Skin of body (tissue), 2 donors: Measurements from ENCODE around the gene CYLD. TPM values are rescaled to one million over a fixed set of nuclear protein-coding genes. Genes with fewer than 3 reads are reported as not detected.

Source experiments
- DNase-seq: peaks from one replicate; lab custom pipeline; 2025; lab: John Stamatoyannopoulos, UW
- total RNA-seq: library from RNA; depleted of rRNA; stranded (reverse); fragments of >200 nt; gene quantifications from one replicate; pipeline ENCODE4 v1.2.3, GENCODE V29; 2014

Gene CYLD
- total RNA-seq = 42.5 TPM

- DNase-seq = peak; percentile 99
Observed at GRCh38 chr16:50741781-50742575, at the start of gene CYLD. CYLD (plus strand) TSS chr16:50742086; CDS start chr16:50749699, 7,613 bp downstream.

GRCh38 chr16:50692644-50692998 lies 49.3 kb upstream of the CYLD start:
- DNase-seq = no peak

DNA sequence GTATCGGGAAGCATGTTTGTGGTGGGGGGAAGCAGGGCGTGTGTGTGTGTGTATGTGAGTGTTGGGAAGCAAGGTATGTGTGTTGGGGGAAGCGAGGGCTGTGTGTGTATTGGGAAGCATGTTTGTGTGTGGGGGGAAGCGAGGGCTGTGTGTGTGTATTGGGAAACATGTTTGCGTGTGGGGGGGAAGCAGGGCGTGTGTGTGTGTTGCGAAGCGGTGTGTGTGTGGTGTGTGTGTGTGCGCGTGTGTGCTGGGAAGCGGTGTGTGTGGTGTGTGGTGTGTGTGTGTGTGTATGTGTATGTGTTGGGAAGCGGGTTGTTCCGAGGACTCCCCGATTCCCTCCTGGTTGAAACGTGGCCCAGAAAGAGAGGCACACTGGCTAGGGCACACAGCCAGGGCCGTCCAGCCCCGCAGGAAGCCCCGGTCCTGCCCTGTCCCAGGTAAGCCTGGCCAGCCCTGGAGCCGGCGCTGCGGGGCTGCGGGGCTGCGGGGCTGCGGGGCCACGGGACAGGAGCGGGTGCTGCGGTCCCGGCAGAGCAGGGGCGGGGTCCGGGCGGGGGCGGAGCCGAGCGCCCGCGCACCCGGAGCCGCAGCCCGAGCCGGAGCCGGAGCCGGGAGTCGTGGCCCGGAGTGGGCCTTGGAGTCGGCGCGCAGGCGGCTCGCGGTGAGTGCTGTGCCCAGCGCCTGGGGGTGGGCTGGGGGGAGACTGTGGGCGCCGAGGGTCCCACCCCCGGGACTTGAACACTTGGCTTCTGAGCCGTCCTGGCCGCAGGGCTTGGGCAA lies 48.7 kb upstream of the CYLD start, which contains the start of gene NOD2:
Gene NOD2, plus strand, starts transcription at position 608 of the 783 bp plus-strand sequence. CDS start 5,890 bp downstream, outside the sequence.
- DNase-seq = no peak

DNA sequence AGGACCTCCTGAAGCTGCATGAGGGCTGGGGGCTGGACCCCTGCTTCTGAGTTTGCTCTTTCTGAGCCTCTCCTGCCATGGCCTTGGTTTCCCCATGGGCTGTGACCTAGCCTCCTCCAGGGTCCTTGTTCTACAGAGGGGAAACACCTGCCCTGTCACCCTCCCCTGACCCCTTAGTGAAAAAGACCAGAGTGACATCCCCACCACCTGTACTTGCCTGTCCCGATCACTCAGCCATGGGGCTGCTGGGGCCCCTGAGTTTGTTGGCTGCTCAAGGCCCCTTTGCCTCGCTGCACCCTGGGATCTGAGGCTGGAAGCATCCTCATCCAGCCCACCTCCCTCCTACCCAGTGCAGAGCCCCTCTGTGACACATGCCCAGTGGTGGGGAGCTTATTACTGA lies 47.7 kb upstream of the CYLD start:
- no peak for DNase-seq

DNA sequence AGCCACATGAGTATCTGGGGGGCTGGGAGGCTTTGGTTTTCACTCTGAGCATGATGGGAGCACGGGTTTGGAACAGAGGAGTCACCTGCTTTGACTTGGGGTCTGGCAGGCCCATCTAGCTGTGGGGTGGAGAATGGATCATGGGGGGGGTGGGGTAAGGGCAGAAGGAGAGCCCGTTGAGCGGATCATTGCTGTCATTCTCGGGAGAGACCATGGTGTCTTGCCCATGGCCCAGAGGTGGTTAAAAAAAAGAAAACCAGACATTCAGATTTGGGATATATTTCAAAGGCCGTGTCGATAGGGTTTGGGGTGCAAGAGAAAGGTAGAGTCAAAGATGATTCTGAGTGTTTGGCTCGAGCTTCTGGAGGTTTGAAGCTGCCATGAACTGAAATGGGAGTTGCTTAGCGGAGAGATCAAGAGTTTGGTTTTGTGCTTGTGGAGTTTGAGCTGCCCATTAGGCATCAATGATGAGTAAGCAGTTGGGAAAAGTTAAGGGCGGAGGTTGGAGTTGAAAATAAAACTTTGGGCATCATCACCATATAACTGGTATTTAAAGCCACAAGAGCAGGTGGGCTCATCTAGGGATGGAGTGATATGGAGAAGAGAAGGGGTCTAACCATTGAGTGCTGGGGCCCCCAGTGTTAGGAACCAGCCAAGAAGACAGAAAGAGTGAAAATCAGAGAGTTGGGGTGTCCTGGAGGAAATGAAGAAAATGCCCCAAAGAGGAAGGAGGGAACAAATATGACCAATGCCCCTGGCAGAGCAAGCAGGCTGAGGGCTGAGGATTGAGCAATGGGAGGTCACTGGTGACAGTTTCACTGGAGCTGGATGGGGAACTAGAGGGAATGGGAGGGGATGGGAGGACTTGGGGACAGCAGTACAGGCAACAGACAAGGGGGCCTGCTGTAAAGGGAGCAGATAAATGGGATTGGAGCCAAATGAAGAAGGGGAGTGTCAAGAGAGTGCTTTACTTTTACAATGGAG lies 46.6 kb upstream of the CYLD start:
- DNase-seq = no peak

- DNase-seq = no peak
Observed at GRCh38 chr16:50696126-50696525, 45.8 kb upstream of the CYLD start.

DNA sequence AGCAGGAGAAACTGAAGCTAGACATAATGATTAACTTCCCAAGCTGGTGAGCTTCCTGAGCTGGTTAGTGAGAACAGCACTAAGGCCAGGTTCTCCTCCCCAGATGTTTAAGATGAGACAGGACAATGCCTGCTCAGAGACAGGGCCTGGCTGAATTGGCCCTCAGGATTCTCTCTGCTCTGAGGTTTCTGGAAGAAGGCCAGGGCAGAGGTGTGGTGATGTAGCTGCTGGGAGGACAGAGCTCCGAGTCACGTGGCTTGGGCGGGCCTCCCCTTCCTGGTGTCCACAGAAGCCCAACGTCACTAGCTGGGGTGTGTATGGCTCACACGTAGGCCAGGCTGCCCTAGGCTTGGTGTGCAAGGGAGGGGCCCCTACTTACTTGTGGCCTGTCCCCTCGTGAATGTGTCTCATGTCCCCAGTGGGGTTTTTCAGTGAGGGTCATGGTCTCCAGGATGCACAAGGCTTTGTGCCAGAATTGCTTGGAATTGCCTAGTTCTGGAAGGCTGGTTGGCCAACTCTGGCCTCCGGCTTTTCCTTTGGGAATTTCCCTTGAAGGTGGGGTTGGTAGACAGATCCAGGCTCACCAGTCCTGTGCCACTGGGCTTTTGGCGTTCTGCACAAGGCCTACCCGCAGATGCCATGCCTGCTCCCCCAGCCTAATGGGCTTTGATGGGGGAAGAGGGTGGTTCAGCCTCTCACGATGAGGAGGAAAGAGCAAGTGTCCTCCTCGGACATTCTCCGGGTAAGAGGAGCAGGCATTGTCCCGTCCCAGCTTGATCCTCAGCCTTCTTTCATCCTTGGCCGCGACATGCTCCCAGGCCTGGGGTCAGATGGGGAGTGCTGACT lies 45.1 kb upstream of the CYLD start:
- no peak for DNase-seq

DNA sequence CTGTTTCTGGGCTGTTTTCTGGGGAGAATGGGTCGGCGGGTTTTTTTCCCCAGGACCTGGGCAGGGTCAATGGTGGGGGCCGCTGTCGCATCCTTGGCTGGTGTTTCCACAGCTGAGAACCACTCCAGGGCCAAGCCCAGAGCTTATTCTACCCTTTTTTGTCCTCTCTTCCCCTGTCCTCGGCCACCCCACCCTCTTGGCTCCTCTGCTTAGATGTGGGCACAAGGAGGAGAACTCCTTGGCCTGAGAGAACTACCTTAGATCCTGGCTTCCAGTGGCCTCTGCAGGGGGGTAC lies 44.5 kb upstream of the CYLD start:
- DNase-seq = no peak

DNA sequence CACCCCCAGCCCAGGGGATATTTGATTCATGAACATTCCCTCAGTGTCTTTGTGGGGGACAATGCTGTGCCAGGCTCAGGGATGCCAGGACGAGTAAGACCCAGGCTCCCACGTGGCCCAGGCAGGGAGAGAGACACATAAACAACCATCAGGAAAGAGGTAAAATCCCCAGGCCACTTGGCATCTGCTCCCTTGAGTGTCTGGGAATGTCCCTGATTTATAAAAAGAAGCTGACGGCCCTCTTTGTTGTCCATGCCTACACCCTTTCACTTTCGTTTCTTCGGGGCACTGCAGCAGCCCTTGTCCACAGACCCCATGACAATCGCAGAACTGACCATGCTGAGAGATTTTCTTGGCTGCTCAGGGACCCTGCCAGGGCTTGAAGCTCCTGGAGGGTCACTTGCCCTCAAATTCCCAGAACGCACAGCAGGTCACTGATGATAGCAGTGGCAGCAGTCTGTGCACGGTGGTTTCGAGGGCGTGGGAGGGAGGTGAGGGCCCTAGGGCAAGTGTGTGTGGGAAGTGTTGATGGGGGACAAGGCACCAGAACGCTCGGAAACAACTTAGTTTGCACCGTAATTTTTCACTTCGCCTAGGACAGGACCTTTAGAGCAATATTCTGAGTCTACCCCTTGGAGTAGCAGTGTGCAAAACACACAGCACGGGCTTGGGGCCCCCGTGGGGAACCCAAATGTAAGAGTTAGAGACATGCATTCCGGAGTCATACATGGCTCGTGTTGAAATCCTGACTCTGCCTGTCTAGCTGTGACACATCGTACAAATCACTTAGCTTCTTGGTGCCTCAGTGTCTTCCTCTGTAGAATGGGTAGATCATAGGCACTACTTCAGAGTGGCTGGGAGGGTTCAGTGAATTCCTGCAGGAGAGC lies 43.8 kb upstream of the CYLD start:
- DNase-seq = no peak

GRCh38 chr16:50699326-50700159 lies 42.3 kb upstream of the CYLD start:
- DNase-seq = no peak

DNA sequence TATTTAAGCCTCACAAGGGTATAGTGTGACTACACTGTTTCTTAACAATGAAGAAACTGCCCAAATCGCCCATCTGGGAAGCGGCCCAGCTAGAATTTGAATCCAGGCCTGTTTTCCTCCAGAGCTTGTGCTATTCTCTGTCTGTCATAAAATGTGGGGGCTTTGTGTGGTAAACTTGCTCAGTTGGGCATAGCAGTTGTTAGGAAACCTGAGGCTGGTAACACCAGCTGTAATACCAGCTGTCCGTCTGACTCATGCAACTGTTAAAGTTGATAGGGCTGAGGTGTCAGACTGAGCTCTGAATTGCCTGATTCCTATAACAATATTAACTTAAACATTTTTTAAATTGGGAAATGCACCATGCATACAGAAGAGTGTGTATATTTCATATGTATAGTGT lies 39.2 kb upstream of the CYLD start:
- no peak for DNase-seq

DNA sequence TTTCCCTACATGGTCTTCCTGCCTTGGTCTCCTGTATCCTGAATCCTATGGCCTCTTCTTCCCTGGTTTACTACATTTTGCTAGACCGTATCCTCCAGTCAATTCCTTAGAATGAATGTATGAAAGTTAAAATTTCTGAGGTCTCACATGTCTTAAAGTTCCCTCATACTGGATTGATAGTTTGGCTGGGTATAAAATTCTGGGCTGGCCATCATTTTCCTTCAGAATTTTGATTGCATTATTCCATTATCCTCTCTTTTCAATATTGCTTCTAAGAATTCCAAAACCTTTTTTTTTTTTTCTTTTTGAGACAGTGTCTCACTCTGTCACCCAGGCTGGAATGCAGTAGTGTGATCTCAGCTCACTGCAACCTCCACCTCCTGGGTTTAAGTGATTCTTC lies 37.6 kb upstream of the CYLD start:
- DNase-seq = no peak

GRCh38 chr16:50705436-50706110 lies 36.3 kb upstream of the CYLD start:
- no peak for DNase-seq

DNA sequence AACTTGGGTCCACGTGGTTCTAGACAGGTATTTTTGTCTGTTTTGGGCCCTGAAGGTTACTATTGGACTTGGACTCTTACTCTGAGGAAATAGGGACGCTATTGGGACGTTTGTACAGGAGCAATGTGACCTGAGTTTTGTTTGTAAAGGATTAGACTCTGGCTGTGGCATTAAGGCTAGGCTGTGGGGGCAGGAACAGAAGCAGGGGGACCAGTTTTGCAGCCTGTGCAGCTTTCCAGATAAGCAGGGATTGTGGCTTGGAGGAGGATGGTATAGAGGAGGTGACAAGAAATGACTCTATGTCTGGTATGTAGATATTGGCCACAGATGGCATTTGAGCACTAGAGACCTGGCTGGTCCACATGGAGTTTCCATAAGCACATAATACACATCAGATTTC lies 35.6 kb upstream of the CYLD start:
- no peak for DNase-seq

DNA sequence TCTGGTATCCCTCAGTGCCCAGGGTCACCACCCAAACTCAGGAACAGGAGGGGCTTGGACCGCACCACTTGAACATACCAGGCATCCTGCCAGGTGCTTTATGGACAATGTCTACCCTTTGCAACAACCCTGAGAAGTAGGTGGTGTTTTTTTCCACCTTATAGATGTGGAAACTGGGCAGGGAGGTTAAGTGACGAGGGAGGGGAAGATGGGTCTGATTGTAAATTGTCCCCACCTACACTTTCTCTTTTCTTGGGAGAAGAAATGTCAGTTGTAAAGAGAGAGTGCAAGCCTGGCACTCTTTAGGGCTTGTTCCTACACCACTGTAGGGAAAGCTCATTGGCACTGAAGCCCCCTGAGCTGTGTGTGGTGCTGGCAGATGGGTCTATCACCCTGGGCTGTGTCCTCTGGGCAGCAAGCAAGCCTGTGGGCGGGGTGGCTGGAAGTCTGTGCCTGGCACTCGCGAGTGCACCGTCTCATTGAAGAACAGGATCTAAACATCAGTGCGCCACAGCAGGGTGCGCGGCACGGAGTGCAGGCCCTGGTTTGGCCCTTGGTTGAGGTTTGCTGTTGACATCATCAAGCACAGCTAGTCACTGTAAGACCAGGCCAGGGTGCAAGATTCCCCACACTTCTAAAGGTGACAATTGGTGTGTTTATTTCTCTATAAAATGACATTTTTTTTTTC lies 33.4 kb upstream of the CYLD start:
- no peak for DNase-seq

GRCh38 chr16:50709061-50709684 lies 32.7 kb upstream of the CYLD start:
- no peak for DNase-seq

DNA sequence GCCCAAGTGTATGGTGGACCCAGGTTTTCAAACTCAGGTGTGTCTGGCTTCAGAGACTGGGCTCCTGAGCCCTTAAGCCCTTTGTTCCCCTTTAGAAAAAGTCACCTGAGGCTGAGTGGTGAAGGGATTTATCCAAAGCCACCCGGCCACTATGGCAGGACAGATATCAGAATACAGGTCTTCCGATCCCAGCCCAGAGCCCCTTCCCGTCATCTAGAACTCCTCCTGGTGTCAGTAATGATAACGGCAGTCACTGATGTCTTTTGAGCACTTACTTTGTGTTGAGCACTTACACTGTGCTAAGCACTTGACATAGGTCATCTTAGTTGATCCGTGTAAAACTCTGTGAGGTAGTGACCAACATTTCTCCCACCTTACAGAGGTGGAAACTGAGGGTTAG lies 31.9 kb upstream of the CYLD start:
- DNase-seq = no peak
